ENCODE data around the gene INVS. TPM values are rescaled to one million over a fixed set of nuclear protein-coding genes. Genes with fewer than 3 reads are reported as not detected.
"Not testable (repeated sequence)": the region's sequence is repeated elsewhere in the genome, so short reads cannot be mapped to it uniquely, and the experiment has no call there.

INVS gene
- total RNA-seq, 1 donor from 2014 or later, result 20.3 TPM

DNA sequence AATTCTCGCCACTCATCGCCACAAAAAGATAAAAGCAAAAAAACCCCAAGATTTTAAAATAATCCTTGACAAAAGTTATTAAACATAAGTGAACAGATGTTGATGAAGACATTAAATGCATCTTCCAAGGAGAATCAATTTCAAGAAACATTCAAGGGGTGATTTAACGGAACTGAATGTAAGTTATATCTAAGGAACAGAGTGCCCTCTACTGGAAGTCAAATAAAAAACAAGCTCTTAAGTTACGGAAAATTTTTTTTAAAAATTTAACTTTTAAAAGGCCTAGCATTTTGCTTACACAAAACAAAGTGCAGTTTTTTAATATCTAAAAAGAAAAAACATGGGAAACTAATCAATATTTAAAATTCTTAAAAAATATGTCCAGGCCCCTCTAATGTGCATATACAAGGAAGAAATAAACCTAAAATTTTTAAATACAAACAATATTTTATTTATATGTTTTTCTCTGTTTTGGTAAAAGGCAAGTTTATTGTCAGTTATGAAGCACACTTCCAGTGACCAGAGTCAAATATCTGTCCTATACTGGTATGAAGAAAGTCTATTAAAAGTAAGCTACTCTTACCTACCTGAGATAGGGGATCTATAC, 225.7 kb downstream of the INVS start:
- Mint-ChIP-seq H3K9me3 (ENCODE audit: unreplicated experiment) (no peaks in the 10 kb centered on the region), H3K27me3 (ENCODE audit: unreplicated experiment) (no peaks in the 10 kb centered on the region), H3K4me3 (ENCODE audit: unreplicated experiment) (no peak overlapping the region), H3K4me1 (ENCODE audit: unreplicated experiment) (peaks cover 2% of the 10 kb centered on the region), H3K27ac (ENCODE audit: unreplicated experiment) (no peak overlapping the region), H3K36me3 (ENCODE audit: unreplicated experiment) (peaks cover 12% of the 10 kb centered on the region)
- TF ChIP-seq, protein P1, sequence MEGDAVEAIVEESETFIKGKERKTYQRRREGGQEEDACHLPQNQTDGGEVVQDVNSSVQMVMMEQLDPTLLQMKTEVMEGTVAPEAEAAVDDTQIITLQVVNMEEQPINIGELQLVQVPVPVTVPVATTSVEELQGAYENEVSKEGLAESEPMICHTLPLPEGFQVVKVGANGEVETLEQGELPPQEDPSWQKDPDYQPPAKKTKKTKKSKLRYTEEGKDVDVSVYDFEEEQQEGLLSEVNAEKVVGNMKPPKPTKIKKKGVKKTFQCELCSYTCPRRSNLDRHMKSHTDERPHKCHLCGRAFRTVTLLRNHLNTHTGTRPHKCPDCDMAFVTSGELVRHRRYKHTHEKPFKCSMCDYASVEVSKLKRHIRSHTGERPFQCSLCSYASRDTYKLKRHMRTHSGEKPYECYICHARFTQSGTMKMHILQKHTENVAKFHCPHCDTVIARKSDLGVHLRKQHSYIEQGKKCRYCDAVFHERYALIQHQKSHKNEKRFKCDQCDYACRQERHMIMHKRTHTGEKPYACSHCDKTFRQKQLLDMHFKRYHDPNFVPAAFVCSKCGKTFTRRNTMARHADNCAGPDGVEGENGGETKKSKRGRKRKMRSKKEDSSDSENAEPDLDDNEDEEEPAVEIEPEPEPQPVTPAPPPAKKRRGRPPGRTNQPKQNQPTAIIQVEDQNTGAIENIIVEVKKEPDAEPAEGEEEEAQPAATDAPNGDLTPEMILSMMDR (IDR thresholded peaks at IDR 0.05), result peak; percentile 64
- DNase-seq (ENCODE audit: extremely low spot score, unreplicated experiment), result no peak

DNA sequence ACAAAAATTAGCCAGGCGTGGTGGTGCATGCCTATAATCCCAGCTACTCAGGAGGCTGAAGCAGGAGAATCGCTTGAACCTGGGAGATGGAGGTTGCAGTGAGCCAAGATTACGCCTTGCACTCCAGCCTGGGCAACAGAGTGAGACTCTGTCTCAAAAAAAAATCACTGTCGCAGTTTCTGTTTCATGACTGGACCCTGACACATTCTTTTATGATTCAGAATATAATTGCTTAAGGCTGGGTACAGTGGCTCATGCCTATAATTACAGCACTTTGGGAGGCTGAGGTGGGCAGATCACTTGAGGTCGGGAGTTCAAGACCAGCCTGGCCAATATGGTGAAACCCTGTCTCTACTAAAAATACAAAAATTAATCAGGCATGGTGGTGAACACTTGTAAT, 239.7 kb downstream of the INVS start:
- DNase-seq (ENCODE audit: extremely low spot score, unreplicated experiment); H3K27ac Mint-ChIP-seq (ENCODE audit: unreplicated experiment); H3K27me3 Mint-ChIP-seq (ENCODE audit: unreplicated experiment); H3K4me3 Mint-ChIP-seq (ENCODE audit: unreplicated experiment); H3K9me3 Mint-ChIP-seq (ENCODE audit: unreplicated experiment); H3K4me1 Mint-ChIP-seq (ENCODE audit: unreplicated experiment): not testable (repeated sequence)
- H3K36me3 Mint-ChIP-seq (ENCODE audit: unreplicated experiment), result peaks cover 20% of the 10 kb centered on the region

DNA sequence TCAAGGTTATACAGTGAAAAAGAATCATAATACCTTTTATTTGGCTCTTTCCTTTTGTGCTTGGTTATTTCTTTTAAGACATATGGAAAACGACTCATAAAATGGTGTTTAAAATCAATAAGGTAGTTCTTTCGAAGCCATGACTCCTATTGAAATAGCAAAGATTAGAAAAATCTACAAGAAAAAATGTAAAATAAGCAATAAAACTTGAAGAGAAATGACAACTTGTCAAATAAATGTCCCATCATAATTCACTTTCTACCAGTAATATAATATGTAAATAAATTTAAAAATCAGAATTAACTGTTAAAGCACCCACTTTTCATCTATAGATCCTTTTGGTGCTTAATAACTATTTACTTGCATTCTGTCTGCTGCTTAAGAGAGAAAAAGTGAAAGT, 241.2 kb downstream of the INVS start:
- no peaks in the 10 kb centered on the region for H3K9me3 Mint-ChIP-seq (ENCODE audit: unreplicated experiment)
- H3K27me3 Mint-ChIP-seq (ENCODE audit: unreplicated experiment), result no peaks in the 10 kb centered on the region
- H3K4me3 Mint-ChIP-seq (ENCODE audit: unreplicated experiment), result no peak overlapping the region
- TF ChIP-seq, protein P1 (IDR thresholded peaks at IDR 0.05), result no peak
- peaks cover 4% of the 10 kb centered on the region for H3K4me1 Mint-ChIP-seq (ENCODE audit: unreplicated experiment)
- H3K27ac Mint-ChIP-seq (ENCODE audit: unreplicated experiment), result no peak overlapping the region
- DNase-seq (ENCODE audit: extremely low spot score, unreplicated experiment), result no peak
- H3K36me3 Mint-ChIP-seq (ENCODE audit: unreplicated experiment), result peaks cover 18% of the 10 kb centered on the region

DNA sequence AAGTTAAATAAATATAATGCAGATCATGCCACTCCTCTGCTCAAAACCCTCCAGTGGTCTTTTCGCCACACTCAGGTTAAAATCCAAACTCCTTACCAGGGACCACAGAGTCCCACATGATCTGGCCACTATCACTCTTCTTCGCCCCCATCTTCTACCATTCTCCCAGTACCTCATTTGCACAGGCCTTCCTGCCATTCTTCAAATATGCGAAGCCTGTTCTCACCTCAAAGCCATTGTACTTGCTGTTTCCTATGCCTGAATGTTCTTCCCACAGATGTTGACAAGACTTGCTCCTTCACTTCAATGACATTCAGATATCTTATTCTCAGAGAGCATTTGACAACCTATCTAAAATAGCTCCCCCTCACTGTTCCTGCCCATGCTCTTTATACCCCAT, 242.8 kb downstream of the INVS start:
- Mint-ChIP-seq H3K4me1 (ENCODE audit: unreplicated experiment) (peaks cover 5% of the 10 kb centered on the region), H3K4me3 (ENCODE audit: unreplicated experiment) (no peak overlapping the region), H3K27ac (ENCODE audit: unreplicated experiment) (no peak overlapping the region), H3K27me3 (ENCODE audit: unreplicated experiment) (no peaks in the 10 kb centered on the region), H3K9me3 (ENCODE audit: unreplicated experiment) (no peaks in the 10 kb centered on the region), H3K36me3 (ENCODE audit: unreplicated experiment) (peaks cover 23% of the 10 kb centered on the region)
- no peak for DNase-seq (ENCODE audit: extremely low spot score, unreplicated experiment)
- TF ChIP-seq, protein P1 (IDR thresholded peaks at IDR 0.05), result no peak

DNA sequence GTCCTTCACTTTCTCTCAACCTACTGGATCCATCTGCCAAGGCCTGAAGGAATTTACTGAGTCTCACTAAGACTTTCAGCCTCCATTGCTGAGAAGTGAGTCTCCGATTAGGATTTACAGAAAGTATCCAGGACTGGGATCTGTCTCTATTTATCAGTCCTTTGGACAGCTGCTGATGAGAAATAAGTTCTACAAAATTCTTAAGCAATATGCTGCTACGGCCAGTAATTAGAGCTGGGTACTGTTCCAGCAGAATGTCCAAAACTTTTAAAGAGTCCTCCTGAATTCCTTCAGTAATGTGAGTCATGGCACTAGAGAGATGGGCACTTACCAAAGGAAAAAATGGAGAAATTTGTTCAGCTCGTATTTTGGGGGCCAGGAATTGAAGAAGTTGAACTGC, 247.8 kb downstream of the INVS start:
- peaks cover 8% of the 10 kb centered on the region for H3K36me3 Mint-ChIP-seq (ENCODE audit: unreplicated experiment)
- H3K27me3 Mint-ChIP-seq (ENCODE audit: unreplicated experiment), result no peaks in the 10 kb centered on the region
- no peaks in the 10 kb centered on the region for H3K9me3 Mint-ChIP-seq (ENCODE audit: unreplicated experiment)

More for the DNA sequence above, 247.8 kb downstream of the INVS start:
- DNase-seq (ENCODE audit: extremely low spot score, unreplicated experiment), result no peak
- Mint-ChIP-seq H3K4me3 (ENCODE audit: unreplicated experiment) (no peak overlapping the region), H3K27ac (ENCODE audit: unreplicated experiment) (no peak overlapping the region), H3K4me1 (ENCODE audit: unreplicated experiment) (peaks cover 30% of the 10 kb centered on the region)
- TF ChIP-seq, protein P1 (IDR thresholded peaks at IDR 0.05), result no peak
